ENCODE results near the gene GTF2A1.

- TF ChIP-seq CTCF (IDR thresholded peaks at IDR 0.05) (no peak), POLR2A (IDR thresholded peaks at IDR 0.05) (no peak)
Measured at GRCh38 chr14:81222126-81222525, 1.4 kb upstream of the GTF2A1 start.
